Fibroblast of lung (primary cell): ENCODE measurements around the gene HOXA11. TPM values are rescaled to one million over a fixed set of nuclear protein-coding genes. Genes with fewer than 3 reads are reported as not detected.

Experiments
- DNase-seq, 2 donors: peaks; one replicate each; pipeline versions ENCODE4 v3.0.0 to v3.0.0-alpha.2; 2010; ENCODE audit warnings: low read depth in 2 of 2
- H2AFZ ChIP-seq: 2 replicates; pipeline ENCODE4 v1.5.1; 2012; ENCODE audit warnings: low read length, control low read depth, inconsistent platforms
- H3K27ac ChIP-seq: 2 replicates; pipeline ENCODE4 v1.5.1; 2011; ENCODE audit warnings: low read length, control low read depth; ENCODE audit not compliant: insufficient read depth
- H3K27me3 ChIP-seq: 2 replicates; pipeline ENCODE4 v1.5.1; 2011; ENCODE audit warnings: mild to moderate bottlenecking, low read length; ENCODE audit not compliant: control insufficient read depth, insufficient read depth
- H3K36me3 ChIP-seq: 2 replicates; pipeline ENCODE4 v1.5.1; 2011; ENCODE audit warnings: low read length; ENCODE audit not compliant: control insufficient read depth, insufficient read depth
- H3K4me1 ChIP-seq: 2 replicates; pipeline ENCODE4 v1.5.1; 2011; ENCODE audit warnings: low read length; ENCODE audit not compliant: control insufficient read depth, insufficient read depth; ENCODE audit errors: extremely low read depth
- H3K4me2 ChIP-seq: 2 replicates; pipeline ENCODE4 v1.5.1; 2011; ENCODE audit warnings: low read length, control low read depth; ENCODE audit not compliant: insufficient read depth; ENCODE audit errors: extremely low read depth
- H3K4me3 ChIP-seq, 4 experiments: fragments of 200-600 bp in 1 of 4; sonication (generic) in 1 of 4; replicated peaks in 1 of 4; 2 replicates each; pipeline ENCODE4 v1.5.1; 2011 to 2016; ENCODE audit warnings: low read length in 4 of 4, low read depth in 3 of 4, mild to moderate bottlenecking in 3 of 4, control low read depth in 2 of 4, inconsistent platforms in 1 of 4, mixed read lengths in 1 of 4; ENCODE audit not compliant: insufficient read depth in 1 of 4; ENCODE audit errors: control extremely low read depth in 1 of 4
- H3K79me2 ChIP-seq: 2 replicates; pipeline ENCODE4 v1.5.1; 2012; ENCODE audit warnings: mild to moderate bottlenecking, low read length, inconsistent platforms; ENCODE audit not compliant: control insufficient read depth, insufficient read depth
- H3K9ac ChIP-seq: 2 replicates; pipeline ENCODE4 v1.5.1; 2011; ENCODE audit warnings: mild to moderate bottlenecking, low read length, control low read depth; ENCODE audit not compliant: insufficient read depth
- H3K9me3 ChIP-seq: 2 replicates; pipeline ENCODE4 v1.5.1; 2012; ENCODE audit warnings: low read depth, low read length; ENCODE audit not compliant: control insufficient read depth, insufficient read depth
- H4K20me1 ChIP-seq: 2 replicates; pipeline ENCODE4 v1.5.1; 2011; ENCODE audit warnings: low read length; ENCODE audit not compliant: control insufficient read depth, insufficient read depth; ENCODE audit errors: extremely low read depth
- CTCF ChIP-seq, 2 donors: IDR thresholded peaks in 1 of 2; conservative IDR thresholded peaks in 1 of 2; 1 replicate in 1 of 2; 2 replicates in 1 of 2; pipeline ENCODE4 v1.5.1; 2011 to 2012; ENCODE audit warnings: low read length in 2 of 2, control low read depth in 1 of 2, inconsistent platforms in 1 of 2, low read depth in 1 of 2, mild to moderate bottlenecking in 1 of 2
- EZH2 ChIP-seq: IDR thresholded peaks from 2 replicates; pipeline ENCODE4 v1.5.1; 2012; ENCODE audit warnings: low read length, control low read depth, mild to moderate bottlenecking; ENCODE audit errors: missing control alignments
- polyA plus RNA-seq, 2 donors: library from polyadenylated mRNA; depleted of rRNA in 1 of 2; stranded (reverse) in 1 of 2; unstranded in 1 of 2; fragments of >200 nt; gene quantifications; 2 replicates each; pipeline ENCODE4 v1.2.1, GENCODE V29; 2011 to 2012; ENCODE audit warnings: missing spikeins in 1 of 2
- total RNA-seq: library from RNA; depleted of rRNA; stranded (reverse); fragments of >200 nt; gene quantifications from 2 replicates; pipeline ENCODE4 v1.2.1, GENCODE V29; 2014

HOXA11 gene
- total and polyA plus RNA-seq, 2 donors (not counting 1 experiment from before 2014, with no cell fraction given) = 0.18 TPM; not detected in 1

- Histone ChIP-seq H3K27ac (no peak within 1 kb of the TSS), H3K4me3 (peak within 1 kb of the TSS in 3 of 4 experiments; percentile 10 to 48 (median 24)), H3K79me2 (no peaks in the 10 kb centered on the region), H4K20me1 (no peaks in the 10 kb centered on the region), H3K4me2 (peak within 1 kb of the TSS; percentile 51), H3K9me3 (no peaks in the 10 kb centered on the region), H3K4me1 (no peaks in the 10 kb centered on the region), H3K9ac (peak within 1 kb of the TSS; percentile 30), H2AFZ (no peak within 1 kb of the TSS), H3K27me3 (peaks cover 68% of the 10 kb centered on the region), H3K36me3 (no peaks in the 10 kb centered on the region)
- DNase-seq = no peak
- TF ChIP-seq EZH2 (peak; percentile 80), CTCF (conservative IDR thresholded peaks at IDR 0.05 in 1 of 2, IDR thresholded peaks at IDR 0.05 in 1 of 2; ENCODE audit: low read depth in 1 of 2, low read length in 2 of 2) (no peak)
Observed at GRCh38 chr7:27173956-27174873, 10.8 kb downstream of the HOXA11 start, which contains the start of gene HOXA10. HOXA10 (minus strand) TSS chr7:27174320; CDS start chr7:27174306, 14 bp downstream.

GRCh38 chr7:27173511-27173955, 11.5 kb downstream of the HOXA11 start:
- H3K9me3 ChIP-seq = no peaks in the 10 kb centered on the region
- H2AFZ ChIP-seq = no peak overlapping the region
- no peaks in the 10 kb centered on the region for H3K36me3 ChIP-seq
- H3K9ac ChIP-seq = peak overlapping the region; percentile 30
- H3K27ac ChIP-seq = no peak overlapping the region
- peak overlapping the region; percentile 51 for H3K4me2 ChIP-seq
- no peaks in the 10 kb centered on the region for H4K20me1 ChIP-seq
- TF ChIP-seq CTCF (conservative IDR thresholded peaks at IDR 0.05 in 1 of 2, IDR thresholded peaks at IDR 0.05 in 1 of 2; ENCODE audit: low read depth in 1 of 2, low read length in 2 of 2) (no peak), EZH2 (no peak)
- peaks cover 71% of the 10 kb centered on the region for H3K27me3 ChIP-seq
- DNase-seq = no peak
- no peaks in the 10 kb centered on the region for H3K79me2 ChIP-seq
- peak overlapping the region in 2 of 4 experiments; percentile 10 to 48 for H3K4me3 ChIP-seq
- H3K4me1 ChIP-seq = no peaks in the 10 kb centered on the region

GRCh38 chr7:27172823-27173510, 12.1 kb downstream of the HOXA11 start:
- peak overlapping the region; percentile 51 for H3K4me2 ChIP-seq
- no peak overlapping the region for H3K27ac ChIP-seq
- no peak overlapping the region for H3K9ac ChIP-seq
- no peaks in the 10 kb centered on the region for H3K36me3 ChIP-seq
- no peak for DNase-seq
- H4K20me1 ChIP-seq = no peaks in the 10 kb centered on the region
- no peak for TF ChIP-seq CTCF (conservative IDR thresholded peaks at IDR 0.05 in 1 of 2, IDR thresholded peaks at IDR 0.05 in 1 of 2; ENCODE audit: low read depth in 1 of 2, low read length in 2 of 2)
- no peak for TF ChIP-seq EZH2
- H2AFZ ChIP-seq = no peak overlapping the region
- H3K4me1 ChIP-seq = no peaks in the 10 kb centered on the region
- no peaks in the 10 kb centered on the region for H3K79me2 ChIP-seq
- H3K27me3 ChIP-seq = peaks cover 74% of the 10 kb centered on the region
- peak overlapping the region in 3 of 4 experiments; percentile 10 to 48 (median 24) for H3K4me3 ChIP-seq
- no peaks in the 10 kb centered on the region for H3K9me3 ChIP-seq
